OCI-LY1 (cell line): ENCODE results near the gene TTC24.

Experiments
- CTCF ChIP-seq: fragments of 200-600 bp; sonication (generic), shearing (Covaris generic); IDR thresholded peaks from 2 replicates; pipeline ENCODE4 v1.5.1; 2017; ENCODE audit warnings: mild to moderate bottlenecking, antibody characterized with exemption, low read length, moderate library complexity, mixed read lengths
- EZH2 ChIP-seq: fragments of 200-600 bp; sonication (generic), shearing (Covaris generic); IDR thresholded peaks from 2 replicates; pipeline ENCODE4 v1.8.0; 2017; ENCODE audit warnings: borderline replicate concordance, mixed run types, mild to moderate bottlenecking, antibody characterized with exemption, low read length, moderate library complexity, mixed read lengths

DNA sequence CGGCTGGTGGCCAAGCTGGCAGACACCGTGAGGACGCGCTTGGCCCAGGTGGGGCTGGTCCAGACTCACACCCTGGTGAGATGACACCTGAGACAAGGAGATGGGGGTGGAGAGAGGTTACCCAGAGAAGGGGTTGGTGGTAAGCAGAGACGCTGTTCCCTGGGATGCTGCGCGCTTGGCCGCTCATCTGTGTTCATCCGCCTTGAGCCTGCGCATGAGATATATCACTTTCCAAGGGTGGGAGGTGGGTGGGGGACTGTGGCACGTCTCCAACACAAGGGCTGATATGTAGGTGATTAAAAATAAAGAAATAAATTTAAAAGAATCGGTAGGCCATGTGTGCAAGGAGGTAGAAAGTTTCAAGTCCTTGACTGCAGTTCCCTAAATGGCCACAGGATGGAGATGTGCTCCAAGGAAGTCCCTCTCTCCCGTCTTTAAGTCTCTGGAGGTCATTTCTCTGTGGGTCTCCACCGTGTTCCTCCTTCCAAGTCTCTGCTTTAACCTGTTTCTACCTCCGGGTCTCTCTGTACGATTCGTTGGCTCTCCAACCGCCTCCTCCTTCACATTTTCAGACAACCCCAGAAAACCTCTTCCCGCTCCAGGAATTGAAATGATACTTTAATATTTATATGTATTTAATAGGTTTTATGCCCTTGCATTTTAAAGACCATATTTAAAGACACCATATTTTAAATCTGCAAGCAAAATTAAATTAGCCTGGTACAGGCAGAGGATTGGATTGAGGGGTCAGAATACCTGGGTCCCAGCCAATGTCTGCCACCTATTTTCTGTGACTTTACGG is 4.5 kb downstream of the TTC24 start:
- TF ChIP-seq CTCF (peak; percentile 74), EZH2 (no peak)
